HG03439 (cell line): ENCODE measurements around the gene CTSW.
A peak's percentile ranks its signal among the peaks of the same experiment; 100 is the strongest.

Experiments
- ATAC-seq: cut with Tn5 transposase; IDR thresholded peaks from one replicate; pipeline ENCODE4 v1.9.1; 2021; ENCODE audit warnings: mild to moderate bottlenecking, moderate library complexity; ENCODE audit not compliant: unreplicated experiment

The CTSW gene

DNA sequence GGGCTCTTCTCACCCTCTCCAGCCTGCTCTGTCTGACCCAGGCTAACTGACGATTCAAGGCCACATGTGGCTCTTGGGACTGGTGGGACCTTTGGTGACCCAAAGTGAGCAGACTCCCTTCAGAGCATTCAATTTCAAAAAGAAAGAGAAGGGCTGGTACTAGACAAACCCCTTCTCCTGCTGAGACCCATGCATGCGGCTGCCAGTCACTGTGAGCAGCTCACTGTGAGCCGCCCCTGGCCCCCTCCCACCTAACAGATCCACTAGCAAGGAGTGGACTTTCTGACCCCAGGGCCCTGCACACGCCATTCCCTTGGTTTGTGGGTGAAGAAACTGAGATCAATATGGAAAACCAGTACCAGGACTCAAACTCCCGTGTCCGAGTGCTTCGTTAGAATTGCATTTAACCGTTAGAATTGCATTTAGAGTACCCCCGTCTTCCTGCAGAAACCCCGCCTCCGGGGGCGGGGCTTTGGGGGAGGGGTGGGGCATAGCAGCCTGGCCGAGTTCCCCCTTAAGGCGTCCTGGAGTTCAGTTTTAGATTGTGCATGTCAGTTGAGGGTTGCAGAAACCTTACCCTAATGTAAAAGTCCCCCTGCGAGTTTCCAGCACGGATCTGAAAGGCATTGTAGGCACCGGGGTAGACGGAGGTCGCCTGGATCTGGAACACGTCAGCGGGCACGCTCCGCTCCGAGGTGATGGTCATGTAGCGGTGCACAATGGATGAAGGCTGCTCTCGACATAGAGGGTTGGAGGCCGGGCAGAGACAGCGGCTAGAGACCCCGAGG is 12.2 kb upstream of the CTSW start:
- no peak for ATAC-seq

DNA sequence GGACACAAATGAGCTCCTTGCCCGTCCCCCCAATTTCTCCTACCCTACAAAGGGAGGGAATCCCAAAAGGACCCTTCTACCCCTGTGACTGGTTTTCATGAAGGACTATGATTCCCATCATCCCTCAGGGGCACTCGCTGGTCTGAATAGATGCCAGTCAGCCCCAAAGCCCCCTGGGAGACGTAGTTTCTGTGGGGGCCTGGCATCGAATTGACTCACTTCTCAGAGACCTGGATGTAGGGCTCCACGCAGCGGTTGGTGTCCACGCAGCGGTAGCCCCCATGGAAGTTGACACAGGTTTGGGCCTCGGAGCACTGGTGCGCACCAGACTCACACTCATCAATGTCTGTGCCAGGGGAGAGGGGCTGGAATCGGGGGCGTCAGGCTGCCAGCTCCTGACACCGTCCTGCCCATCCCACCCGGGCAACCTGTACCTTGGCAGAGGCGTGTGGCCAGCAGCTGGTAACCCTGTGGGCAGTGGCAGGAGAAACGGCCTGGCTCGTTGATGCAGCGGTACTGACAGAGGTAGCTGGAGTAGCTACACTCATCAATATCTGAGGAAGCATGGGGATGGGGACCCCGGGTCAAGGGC is 11.5 kb upstream of the CTSW start:
- ATAC-seq, result no peak

DNA sequence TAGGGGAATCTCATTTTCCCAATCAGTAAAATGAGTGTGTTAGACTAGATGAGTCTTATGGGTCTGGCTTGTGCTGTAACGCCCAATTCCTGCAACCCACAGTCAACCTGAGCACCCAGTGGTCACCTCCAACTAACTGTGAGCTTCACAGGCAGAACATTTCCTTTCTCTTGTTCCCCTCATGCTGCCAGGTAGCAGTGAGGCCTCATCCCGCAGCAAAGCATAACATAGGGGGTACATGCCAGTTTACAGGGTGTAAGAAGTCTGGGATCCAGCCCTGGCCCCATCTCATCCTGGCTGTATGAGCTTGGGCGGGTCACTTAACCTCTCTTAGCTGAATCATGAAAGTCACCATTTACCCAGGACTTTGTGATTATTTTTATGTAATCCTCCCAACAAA is 10.7 kb upstream of the CTSW start:
- ATAC-seq, result no peak

DNA sequence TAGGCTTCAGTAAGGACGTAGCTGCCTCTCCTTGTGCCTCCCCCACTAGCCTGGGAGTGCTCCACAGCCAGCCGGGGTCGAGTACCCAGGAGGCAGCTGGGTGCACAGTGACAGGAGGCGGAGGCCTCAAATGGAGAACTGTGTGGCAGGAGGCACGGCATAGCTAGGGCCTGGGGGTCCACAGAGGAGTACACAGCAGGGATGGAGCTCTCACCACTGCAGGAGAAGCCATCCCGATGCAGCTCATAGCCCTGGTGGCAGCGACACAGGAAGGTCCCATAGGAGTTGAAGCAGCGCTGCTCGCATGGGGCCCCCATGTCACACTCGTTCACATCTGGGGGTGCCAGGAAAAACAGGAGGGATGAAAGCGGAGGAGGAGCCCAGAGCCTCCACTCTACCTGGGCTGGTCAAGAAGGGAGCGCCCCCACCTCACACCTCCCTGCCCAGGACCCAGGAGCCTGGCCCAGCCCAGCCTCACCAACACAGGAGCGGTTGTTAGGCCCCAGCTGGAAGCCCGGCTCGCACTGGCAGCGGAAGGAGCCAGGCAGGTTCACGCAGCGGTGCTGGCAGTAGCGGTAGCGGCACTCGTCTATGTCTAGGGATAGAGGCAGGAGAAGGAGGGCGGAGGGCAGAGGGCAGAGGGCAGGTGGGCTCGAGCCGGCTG is 9.9 kb upstream of the CTSW start:
- ATAC-seq, result no peak

DNA sequence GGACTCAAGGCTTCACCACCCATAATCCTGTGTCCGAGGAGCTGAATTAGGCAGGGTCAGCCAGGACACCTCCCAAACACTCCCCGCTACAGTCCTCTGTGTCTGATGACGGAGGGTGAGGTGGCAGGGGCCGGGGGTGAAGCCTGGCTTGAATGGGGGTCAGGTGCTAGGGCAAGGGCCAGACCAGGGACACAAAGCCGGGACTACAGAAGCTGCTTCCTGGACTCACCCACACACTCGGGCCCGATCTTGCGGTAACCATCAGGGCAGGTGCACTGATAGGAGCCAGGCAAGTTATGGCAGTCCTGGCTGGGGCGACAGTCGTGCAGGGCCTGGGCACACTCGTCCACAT is 9.4 kb upstream of the CTSW start:
- ATAC-seq, result no peak

DNA sequence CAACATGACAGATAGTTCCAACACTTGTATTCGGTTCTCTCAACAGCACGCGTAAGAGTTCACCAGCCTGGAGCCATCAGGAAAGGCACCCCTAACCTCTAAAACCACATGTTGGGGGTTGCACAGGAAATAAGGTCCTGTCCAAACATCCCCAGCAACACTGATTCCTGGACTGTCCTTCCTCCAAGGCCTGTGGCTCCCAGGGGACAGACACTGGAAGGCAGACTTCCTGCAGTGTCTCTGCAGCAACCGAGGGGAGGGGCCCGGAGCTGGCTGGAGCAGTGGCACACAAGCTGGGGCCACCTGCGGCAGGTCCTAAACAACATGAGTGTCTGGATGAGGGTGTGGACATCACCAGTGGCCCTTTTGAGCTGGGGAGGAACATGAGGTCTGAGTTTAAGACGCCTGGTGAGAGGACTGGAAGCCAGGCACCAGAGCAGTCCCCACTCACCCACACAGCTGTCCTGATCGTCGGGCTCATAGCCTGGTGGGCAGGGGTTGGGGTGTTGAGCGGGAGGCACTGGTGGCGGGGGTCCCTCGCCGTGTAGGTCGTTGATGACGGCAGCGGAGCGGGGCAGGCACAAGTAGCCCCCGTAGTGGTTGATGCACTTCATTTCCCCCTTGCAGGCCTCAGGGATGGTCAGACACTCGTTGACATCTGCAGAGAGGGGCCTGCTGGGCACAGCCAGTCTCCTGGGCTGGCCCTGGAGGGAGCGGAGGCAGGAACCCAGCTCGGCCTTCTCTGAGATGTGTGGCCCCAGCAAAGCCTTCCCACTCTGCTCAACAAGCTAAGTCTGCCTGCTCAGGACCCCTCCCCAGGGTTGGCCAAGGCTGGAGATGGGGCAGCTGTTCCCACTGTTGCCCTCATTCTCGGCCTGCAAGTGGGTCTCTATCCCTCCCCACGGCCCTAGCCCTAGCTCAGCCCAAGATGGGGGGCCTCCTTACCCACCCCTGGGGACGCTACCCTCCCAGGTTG is 8.6 kb upstream of the CTSW start:
- no peak for ATAC-seq

DNA sequence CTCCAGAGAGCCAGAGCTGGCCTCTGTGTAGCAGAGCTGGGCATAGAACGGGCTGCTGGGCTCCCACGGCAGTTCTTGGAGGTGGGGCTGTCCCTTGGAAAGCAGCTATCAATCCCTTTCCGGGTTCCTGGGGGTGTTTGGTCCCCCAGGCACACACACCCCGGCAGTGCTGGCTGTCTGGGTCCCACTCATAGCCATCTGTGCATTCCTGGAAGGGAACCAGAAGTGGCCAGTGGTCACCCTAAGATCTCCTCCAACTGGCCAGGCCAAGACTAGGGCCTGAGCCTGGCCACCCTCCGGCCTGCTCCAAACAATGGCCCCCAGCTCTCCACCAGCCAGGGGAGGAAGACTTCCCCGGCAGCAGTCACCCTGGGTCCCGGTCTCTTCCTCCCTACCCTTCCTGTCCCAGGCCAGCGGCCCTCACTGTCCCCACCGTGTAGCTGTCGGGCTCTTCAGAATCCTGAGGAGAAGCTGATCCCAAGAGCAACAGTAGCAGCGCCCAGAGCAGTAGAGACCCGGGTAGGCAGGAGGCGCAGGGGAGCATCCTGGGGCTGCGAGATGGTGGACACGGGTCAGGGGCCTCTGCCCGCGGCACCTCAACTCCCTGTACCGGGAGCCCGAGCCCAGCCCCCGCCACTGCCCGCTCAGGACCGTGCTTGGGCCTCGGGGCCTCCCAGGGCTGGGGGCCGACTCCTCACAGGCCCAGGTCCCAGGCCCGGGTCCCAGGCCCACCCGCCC is 7.7 kb upstream of the CTSW start:
- no peak for ATAC-seq

DNA sequence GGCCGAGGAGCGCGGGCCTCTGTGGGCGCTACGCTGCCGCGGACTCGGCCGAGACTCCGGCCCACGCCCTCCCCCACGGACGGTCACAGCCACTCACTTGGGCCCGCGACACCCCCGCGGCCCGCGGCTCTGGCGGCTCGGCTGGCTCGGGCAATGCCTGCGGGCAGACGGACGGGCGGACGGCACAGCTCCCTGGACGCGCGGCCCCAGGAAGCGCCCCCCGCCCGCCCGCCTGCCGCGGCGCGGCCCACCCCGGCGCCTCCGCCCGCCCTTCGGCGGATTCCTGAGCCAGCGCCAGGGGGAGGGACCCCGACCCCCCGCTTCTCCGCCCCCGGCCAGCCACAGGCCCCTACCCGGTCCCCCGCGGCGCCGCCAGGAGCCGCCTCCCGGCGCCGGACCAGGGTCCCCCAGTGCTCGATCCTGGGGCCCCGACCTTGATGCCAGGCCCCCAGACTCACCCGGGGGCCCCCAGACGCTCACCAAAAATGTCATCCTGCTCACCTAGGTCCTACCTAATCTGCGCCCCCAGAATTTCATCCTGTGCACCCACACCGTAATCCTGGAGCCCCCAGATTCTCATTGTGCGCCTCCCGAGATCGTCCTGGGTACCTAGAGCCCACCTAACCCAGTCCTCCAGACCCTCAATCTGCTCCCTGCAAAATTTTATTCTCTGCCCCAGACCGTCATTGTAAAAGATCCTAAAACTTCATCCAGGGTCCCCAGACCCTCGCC is 6.9 kb upstream of the CTSW start, which contains the start of gene EFEMP2:
EFEMP2 (minus strand) TSS at position 215 of the 732 bp plus-strand sequence. CDS start 446 bp downstream, outside the sequence.
- ATAC-seq, result no peak

DNA sequence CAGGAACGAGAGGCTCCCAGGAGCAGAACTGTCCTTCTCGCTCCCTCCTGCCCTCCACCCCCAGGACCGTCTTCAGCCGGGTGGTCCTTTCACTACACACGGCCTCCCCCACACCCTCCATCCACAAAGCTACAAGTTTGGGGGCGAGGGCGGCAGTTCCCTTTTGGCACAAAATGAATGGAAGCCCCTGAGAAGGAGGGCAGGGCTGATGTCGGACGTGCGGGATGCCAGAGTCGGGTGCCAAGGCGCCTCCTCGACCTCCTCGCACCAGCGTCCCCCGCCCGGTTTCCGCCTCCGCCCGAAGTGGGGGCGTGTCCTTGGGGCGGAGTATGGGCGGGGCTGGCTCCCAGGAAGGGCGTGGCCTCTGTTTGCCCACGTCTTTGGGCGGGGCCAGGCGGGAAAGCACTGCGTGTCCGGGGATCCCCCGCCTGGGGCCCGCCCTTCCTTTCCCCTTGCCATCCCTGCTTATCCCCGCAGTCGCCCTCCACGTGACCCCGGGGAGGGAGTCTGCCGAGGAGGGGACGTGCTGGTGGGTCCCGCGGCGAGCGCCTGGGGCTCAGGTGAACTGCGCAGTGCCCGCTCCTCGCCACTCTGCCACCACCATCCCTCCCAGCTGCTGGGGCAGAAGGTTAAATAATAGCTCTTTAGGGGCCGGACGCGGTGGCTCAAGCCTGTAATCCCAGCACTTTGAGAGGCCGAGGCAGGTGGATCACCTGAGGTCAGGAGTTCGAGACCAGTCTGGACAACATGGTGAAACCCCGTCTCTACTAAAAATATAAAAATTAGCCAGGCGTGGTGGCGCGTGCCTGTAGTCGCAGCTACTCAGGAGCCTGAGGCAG is 6.1 kb upstream of the CTSW start:
- peak; percentile 76 for ATAC-seq

DNA sequence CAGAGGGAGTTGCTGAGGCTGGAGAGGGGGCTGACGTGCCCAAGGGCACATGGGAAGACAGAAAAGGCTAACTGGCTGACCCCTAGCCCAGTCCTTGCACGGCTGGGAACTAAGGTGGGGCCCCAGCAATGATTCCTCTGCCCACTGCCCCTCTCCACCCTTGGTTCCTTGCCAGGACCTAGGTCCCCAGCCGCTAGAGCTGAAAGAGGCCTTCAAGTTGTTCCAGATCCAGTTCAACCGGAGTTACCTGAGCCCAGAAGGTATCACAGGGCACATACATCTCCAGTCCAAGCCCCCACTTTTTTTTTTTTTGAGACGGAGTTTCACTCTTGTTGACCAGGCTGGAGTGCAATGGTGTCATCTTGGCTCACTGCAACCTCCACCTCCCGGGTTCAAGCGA is 390 bp downstream of the CTSW start:
- ATAC-seq, result no peak

DNA sequence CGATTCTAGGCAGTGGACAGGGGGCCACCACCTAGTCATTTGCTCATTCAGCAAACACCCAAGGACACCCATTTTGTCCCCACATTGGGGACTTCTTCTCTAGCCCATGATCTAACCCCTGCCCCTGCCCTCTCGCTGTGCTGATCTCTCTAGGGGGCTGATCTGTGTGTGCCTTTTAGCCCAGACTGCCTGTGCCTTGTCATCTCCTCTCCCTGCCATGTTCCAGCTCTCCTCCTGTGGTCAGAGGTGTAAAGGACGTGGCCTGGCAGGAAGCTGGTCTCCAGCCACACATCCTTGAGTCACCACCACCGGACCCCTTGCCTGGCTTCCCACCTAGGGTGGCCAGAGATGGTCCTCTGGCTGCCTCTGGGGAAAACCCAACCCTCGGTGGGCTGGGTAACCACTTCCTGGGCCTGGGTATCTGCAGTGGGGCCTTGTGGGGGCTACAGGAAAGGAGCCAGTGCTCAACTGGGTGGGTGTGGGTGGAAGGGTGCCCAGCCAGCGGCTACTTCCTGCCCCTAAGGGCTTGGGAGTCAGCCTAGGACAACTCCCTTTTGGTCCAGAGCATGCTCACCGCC is 1.3 kb downstream of the CTSW start:
- ATAC-seq, result no peak

DNA sequence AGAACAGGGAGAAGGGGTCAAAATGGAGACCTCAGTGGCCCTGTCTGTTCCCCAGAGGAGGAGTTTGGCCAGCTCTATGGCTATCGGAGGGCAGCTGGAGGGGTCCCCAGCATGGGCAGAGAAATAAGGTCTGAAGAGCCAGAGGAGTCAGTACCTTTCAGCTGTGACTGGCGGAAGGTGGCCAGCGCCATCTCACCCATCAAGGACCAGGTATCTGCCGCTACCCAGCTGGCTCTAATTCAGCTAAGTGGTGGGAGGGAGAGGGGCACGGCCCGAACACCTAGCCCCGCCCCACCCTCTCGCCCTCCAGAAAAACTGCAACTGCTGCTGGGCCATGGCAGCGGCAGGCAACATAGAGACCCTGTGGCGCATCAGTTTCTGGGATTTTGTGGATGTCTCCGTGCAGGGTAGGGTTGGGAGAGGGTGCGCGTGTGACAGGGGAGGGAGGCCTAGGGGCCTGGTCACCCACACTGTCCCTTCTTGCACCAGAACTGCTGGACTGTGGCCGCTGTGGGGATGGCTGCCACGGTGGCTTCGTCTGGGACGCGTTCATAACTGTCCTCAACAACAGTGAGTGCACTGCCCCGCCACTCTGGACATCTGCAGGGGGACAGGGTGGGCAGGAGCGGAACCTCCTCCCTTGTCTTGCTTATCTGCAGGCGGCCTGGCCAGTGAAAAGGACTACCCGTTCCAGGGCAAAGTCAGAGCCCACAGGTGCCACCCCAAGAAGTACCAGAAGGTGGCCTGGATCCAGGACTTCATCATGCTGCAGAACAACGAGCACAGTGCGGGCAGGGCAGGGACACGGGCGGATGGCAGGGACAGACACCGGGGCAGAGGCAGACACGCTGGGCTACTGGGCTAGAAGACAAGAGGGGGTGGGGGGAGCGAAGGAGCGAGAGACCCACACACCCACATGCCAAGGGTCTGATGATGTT is 2.8 kb downstream of the CTSW start:
- ATAC-seq, result no peak

DNA sequence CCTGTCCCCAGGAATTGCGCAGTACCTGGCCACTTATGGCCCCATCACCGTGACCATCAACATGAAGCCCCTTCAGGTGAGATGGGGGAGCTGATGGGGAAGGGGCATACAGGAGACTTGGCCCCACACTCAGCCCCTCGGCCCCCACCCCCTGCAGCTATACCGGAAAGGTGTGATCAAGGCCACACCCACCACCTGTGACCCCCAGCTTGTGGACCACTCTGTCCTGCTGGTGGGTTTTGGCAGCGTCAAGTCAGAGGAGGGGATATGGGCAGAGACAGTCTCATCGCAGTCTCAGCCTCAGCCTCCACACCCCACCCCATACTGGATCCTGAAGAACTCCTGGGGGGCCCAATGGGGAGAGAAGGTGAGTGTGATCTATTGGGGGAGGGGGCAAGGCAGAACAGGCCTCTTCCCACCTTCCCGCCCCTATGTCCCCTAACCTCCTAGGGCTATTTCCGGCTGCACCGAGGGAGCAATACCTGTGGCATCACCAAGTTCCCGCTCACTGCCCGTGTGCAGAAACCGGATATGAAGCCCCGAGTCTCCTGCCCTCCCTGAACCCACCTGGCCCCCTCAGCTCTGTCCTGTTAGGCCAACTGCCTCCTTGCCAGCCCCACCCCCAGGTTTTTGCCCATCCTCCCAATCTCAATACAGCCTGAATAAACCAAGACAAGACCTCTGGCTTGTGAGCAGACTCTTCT is 3.6 kb downstream of the CTSW start:
- no peak for ATAC-seq

DNA sequence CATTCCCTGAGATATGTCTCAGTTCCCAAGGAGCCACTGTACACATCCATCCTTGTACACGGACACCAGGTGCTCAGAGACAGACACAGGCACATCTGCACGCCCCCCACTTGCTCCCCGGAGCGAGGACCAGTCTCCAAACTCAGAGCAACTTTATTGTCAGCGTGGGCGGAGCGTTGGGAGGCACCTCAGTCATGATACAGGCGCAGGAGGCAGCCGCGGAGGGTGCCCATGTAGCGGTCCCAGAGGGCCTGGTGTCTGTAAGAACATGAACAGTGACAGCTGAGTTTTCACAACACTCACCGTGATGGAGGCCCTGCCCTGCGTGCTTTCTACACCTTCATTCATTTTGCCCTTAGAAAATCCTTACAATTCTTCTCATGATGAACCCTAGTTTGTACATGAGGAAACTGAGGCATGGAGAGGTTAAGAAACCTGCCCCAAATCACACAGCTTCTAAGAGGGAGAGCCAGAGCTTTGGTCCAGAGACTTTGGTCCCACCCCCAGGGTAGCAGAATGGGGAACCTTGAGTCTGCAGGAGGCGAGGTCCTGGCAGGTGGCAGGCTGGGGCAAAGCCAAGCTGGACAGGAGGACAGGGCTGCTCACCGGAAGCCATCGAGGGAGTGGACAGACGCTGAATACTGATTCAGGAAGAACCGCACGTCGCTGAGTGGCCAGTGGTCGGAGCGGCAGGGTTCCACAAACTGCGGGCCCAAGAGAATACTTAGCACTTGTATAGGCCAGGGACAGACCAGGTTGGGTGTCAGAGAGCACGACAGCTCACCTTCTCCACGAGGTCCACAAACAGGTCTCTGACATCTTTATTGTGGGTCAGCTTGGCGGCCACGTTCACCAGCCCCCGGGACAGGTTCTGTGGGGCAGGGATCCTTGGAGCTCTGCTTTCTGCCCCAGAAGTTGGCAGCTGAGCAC is 4.4 kb downstream of the CTSW start:
- no peak for ATAC-seq

DNA sequence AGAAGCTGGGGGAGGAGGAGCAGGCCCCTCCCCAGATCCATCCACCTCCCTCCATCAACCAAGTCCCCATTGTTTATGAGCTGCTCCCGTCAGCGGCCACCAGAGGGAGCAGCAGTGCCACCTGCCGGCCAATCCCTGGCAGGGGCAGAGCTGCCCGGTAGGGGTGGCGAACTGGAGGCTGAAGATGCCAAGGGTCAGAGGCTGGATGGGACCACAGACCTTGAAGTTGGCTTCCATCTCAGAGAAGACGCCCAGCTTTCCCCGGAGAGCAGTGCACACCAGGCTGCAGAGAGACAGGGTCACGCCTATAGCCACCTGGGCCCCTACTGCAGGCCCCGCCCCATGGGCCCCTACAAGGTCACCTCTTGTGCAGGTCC is 5.1 kb downstream of the CTSW start:
- ATAC-seq, result no peak

DNA sequence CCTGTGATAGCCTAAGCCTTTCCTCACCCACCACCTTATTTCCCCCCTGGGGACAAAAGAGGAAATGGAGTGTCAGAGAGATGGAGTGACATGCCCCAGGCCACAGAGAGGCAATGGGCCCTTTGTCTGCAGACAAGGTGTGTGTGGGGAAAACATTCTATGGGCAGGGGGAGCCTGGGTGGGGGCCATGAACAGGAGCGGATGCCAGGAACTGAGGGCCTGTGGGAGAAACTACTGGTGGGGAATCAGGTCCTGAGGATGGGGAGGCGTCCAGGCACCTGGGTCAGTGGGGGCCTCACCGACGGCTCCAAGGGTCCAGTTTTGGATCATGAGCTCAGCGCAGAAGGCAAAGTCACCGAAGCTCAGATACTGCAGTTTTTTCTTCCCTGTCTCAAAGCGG is 5.6 kb downstream of the CTSW start:
- no peak for ATAC-seq
